GM12892 (cell line): ENCODE measurements around the gene FAM171A2.
A peak's percentile ranks its signal among the peaks of the same experiment; 100 is the strongest.
"Not testable (repeated sequence)": the region's sequence is repeated elsewhere in the genome, so short reads cannot be mapped to it uniquely, and the experiment has no call there.

Source experiments
- DNase-seq: peaks from one replicate; pipeline ENCODE4 v3.0.0; 2011; ENCODE audit not compliant: insufficient read length
- FAIRE-seq: peaks from 2 replicates; lab custom pipeline; 2011; peaks lifted over from hg19 to GRCh38; lab: Jason Lieb, UNC
- POLR2A ChIP-seq: IDR thresholded peaks from 2 replicates; pipeline ENCODE4 v1.6.1; 2011; ENCODE audit warnings: low read depth, low read length, control low read depth
- POLR2AphosphoS5 ChIP-seq: IDR thresholded peaks from 2 replicates; pipeline ENCODE4 v1.6.1; 2011; ENCODE audit warnings: low read depth, low read length, control low read depth
- TAF1 ChIP-seq: IDR thresholded peaks from 2 replicates; pipeline ENCODE4 v1.6.1; 2011; ENCODE audit warnings: low read depth, mild to moderate bottlenecking, control low read depth, low read length, borderline replicate concordance

FAM171A2 gene

GRCh38 chr17:44380767-44381166 is 17.1 kb upstream of the FAM171A2 start:
- no peak for FAIRE-seq
- DNase-seq: no peak
- TF ChIP-seq TAF1 (no peak), POLR2AphosphoS5 (no peak), POLR2A (no peak)

- DNase-seq (no peak), FAIRE-seq (no peak)
- no peak for TF ChIP-seq TAF1
- TF ChIP-seq POLR2A: no peak
- no peak for TF ChIP-seq POLR2AphosphoS5
Observed at GRCh38 chr17:44379887-44380286, 16.2 kb upstream of the FAM171A2 start.

- TF ChIP-seq POLR2A: no peak
- TF ChIP-seq POLR2AphosphoS5: no peak
- TF ChIP-seq TAF1: no peak
- DNase-seq (no peak), FAIRE-seq (no peak)
Observed at GRCh38 chr17:44378171-44378705, 14.6 kb upstream of the FAM171A2 start.

GRCh38 chr17:44376779-44377178 is 13.1 kb upstream of the FAM171A2 start:
- FAIRE-seq: no peak
- DNase-seq: no peak
- TF ChIP-seq POLR2A (no peak), TAF1 (no peak), POLR2AphosphoS5 (no peak)

- FAIRE-seq: no peak
- TF ChIP-seq POLR2A (no peak), POLR2AphosphoS5 (no peak), TAF1 (no peak)
- DNase-seq: peak; percentile 69
Observed at GRCh38 chr17:44376124-44376523, 12.5 kb upstream of the FAM171A2 start.

- TF ChIP-seq POLR2AphosphoS5: no peak
- FAIRE-seq (no peak), DNase-seq (no peak)
Observed at GRCh38 chr17:44375196-44376017, 11.8 kb upstream of the FAM171A2 start.

GRCh38 chr17:44374306-44375195 is 10.9 kb upstream of the FAM171A2 start:
- no peak for FAIRE-seq
- no peak for DNase-seq

GRCh38 chr17:44372036-44372435 is 8.4 kb upstream of the FAM171A2 start:
- FAIRE-seq: no peak
- DNase-seq: no peak
- TF ChIP-seq TAF1: no peak
- no peak for TF ChIP-seq POLR2A
- TF ChIP-seq POLR2AphosphoS5: no peak

More at GRCh38 chr17:44374306-44375195, 10.9 kb upstream of the FAM171A2 start:
- TF ChIP-seq TAF1: no peak
- no peak for TF ChIP-seq POLR2A
- no peak for TF ChIP-seq POLR2AphosphoS5

- FAIRE-seq, DNase-seq: not testable (repeated sequence)
Observed at GRCh38 chr17:44369414-44370023, 5.9 kb upstream of the FAM171A2 start.

- DNase-seq, FAIRE-seq: not testable (repeated sequence)
Observed at GRCh38 chr17:44368391-44369243, 5.0 kb upstream of the FAM171A2 start.

GRCh38 chr17:44367231-44367979 is 3.8 kb upstream of the FAM171A2 start:
- DNase-seq (no peak), FAIRE-seq (no peak)
- TF ChIP-seq POLR2A (no peak), TAF1 (no peak), POLR2AphosphoS5 (no peak)

GRCh38 chr17:44365051-44365450 is 1.4 kb upstream of the FAM171A2 start:
- not testable (repeated sequence) for FAIRE-seq, DNase-seq
